ACC112 (cell line): ENCODE data around the gene FBXO41.

Experiments used
- H2AFZ ChIP-seq: fragments of 200-600 bp; sonication (generic); one replicate; pipeline ENCODE4 v1.6.0; 2017; ENCODE audit warnings: antibody characterized with exemption, low read length; ENCODE audit not compliant: unreplicated experiment
- H3K27ac ChIP-seq: fragments of 200-600 bp; sonication (generic); 2 replicates; pipeline ENCODE4 v1.5.1; 2014; ENCODE audit warnings: low read depth, mild to moderate bottlenecking, antibody characterized with exemption, low read length, moderate library complexity
- H3K27me3 ChIP-seq: fragments of 200-600 bp; sonication (generic); 2 replicates; pipeline ENCODE4 v1.6.1; 2014; ENCODE audit warnings: mild to moderate bottlenecking, antibody characterized with exemption, low read length, moderate library complexity, mixed read lengths; ENCODE audit not compliant: insufficient read depth
- H3K36me3 ChIP-seq: fragments of 200-600 bp; sonication (generic); 2 replicates; pipeline ENCODE4 v1.6.1; 2016; ENCODE audit warnings: mild to moderate bottlenecking, antibody characterized with exemption, low read length, moderate library complexity, mixed read lengths; ENCODE audit not compliant: insufficient read depth
- H3K4me1 ChIP-seq: fragments of 200-600 bp; sonication (generic); one replicate; pipeline ENCODE4 v1.6.1; 2016; ENCODE audit warnings: low read length, mixed read lengths; ENCODE audit not compliant: insufficient read depth, unreplicated experiment, control insufficient read depth
- H3K4me3 ChIP-seq: fragments of 200-600 bp; sonication (generic); 2 replicates; pipeline ENCODE4 v1.5.1; 2014; ENCODE audit warnings: mild to moderate bottlenecking, low read depth, low read length
- H3K79me2 ChIP-seq: fragments of 200-600 bp; sonication (generic); one replicate; pipeline ENCODE4 v1.6.0; 2016; ENCODE audit warnings: low read length; ENCODE audit not compliant: control insufficient read depth, unreplicated experiment, insufficient read depth

The FBXO41 gene

DNA sequence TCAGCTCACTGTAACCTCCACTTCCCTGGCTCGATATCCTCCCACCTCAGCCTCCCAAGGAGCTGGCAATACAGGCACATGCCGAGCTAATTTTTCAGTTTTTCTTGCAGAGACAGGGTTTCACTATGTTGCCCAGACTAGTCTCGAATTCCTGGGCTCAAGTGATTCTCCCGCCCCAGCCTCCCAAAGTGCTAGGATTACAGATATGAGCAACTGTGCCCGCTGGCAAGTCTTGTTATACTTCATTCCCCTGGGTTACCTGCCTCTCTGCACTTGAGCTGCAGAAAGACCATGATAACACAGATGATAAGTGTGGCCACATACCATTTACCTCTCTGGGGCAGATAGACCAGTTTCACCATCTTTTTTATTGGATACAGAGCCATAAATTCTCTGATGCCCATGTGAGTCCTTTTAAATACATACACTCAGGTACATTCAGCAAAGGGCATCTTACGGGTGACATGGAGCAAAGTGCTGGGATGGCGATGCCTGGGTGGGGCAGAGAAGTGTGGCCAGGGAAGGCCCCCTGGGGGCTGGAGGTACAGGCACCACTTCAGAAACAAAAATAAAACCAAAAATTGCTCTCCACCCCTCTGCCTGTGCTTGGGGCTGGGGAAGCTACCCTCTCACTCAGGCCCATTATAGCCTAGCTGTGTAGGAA, 29.8 kb downstream of the FBXO41 start:
- Histone ChIP-seq H3K36me3 (peaks cover 16% of the 10 kb centered on the region), H3K79me2 (no peaks in the 10 kb centered on the region), H3K4me1 (no peaks in the 10 kb centered on the region), H3K4me3 (no peak overlapping the region), H3K27ac (no peak overlapping the region), H2AFZ (no peak overlapping the region), H3K27me3 (no peaks in the 10 kb centered on the region)

DNA sequence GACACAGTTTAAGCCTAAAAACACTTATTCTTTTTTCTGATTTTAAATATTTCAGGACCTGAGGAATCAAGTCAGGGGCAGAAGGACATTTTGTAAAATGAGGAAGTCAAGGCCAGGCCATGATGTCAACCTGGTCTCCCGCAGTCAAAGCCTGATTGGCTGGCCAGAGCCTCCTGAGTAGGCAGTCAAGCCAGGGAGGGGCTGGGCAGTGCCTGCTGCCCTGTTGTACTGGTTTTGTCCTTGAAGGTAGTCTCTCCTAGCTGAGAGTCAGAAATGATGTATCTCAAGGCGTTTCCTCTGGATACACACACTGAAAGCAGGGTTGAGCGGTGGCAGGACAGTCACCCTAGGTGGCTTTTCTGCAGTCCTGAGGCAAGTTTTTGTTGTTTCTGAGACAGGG, 30.4 kb downstream of the FBXO41 start:
- no peak overlapping the region for H2AFZ ChIP-seq
- H3K4me1 ChIP-seq = no peaks in the 10 kb centered on the region

DNA sequence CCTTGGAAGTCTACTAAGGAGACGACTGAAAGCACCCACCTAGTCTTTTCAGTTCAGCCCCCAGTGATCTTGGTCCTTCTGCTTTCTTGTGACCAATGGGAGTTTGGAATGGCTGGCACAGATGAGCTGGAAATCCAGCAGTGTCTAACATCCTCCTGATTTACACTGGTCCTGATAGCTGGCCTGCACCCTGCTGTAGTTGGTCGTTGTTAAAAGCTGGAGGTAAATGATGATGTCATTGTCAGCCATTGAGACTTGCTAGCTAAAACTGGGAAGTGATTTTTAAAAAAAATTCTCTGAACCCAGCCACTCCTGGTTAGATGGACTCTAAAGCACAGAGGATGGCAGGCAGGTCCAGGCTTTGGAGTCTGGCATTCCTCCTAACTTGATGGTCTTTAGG, 30.9 kb downstream of the FBXO41 start:
- no peak overlapping the region for H3K4me3 ChIP-seq
- H3K79me2 ChIP-seq = no peaks in the 10 kb centered on the region
- H2AFZ ChIP-seq = no peak overlapping the region
- H3K27me3 ChIP-seq = no peaks in the 10 kb centered on the region
- peaks cover 26% of the 10 kb centered on the region for H3K36me3 ChIP-seq
- H3K27ac ChIP-seq = no peak overlapping the region
- no peaks in the 10 kb centered on the region for H3K4me1 ChIP-seq

More for the DNA sequence above, 30.4 kb downstream of the FBXO41 start:
- peaks cover 21% of the 10 kb centered on the region for H3K36me3 ChIP-seq
- no peaks in the 10 kb centered on the region for H3K27me3 ChIP-seq
- H3K79me2 ChIP-seq = no peaks in the 10 kb centered on the region
- no peak overlapping the region for H3K27ac ChIP-seq
- H3K4me3 ChIP-seq = no peak overlapping the region

DNA sequence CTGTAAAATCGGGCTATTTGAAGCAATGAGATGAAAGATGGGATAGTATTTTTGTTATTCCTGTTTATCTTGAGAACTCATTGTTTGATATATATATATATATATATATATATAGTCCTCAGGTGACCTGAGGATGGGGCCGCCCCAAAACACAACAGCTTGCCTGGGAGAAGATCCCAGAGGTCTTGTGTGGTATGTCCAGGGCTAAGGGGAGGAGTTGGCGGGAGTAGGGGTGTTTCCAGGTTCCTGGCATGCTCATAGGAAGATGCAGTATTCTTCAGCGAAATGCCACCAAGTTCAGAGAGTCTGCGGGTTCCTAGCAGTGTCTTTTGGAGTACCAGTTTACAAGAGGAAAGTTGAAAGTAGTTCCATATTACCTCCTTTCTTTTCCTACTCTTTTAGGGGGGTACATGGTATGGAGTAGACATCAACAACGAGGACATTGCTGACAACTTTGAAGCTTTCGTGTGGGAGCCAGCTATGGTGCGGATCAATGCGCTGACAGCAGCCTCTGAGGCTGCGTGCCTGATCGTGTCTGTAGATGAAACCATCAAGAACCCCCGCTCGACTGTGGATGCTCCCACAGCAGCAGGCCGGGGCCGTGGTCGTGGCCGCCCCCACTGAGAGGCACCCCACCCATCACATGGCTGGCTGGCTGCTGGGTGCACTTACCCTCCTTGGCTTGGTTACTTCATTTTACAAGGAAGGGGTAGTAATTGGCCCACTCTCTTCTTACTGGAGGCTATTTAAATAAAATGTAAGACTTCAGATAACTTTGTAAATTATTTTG, 31.8 kb downstream of the FBXO41 start:
- Histone ChIP-seq H3K4me3 (no peak overlapping the region), H2AFZ (no peak overlapping the region), H3K36me3 (peaks cover 32% of the 10 kb centered on the region), H3K27me3 (no peaks in the 10 kb centered on the region), H3K4me1 (no peaks in the 10 kb centered on the region), H3K27ac (no peak overlapping the region), H3K79me2 (no peaks in the 10 kb centered on the region)

DNA sequence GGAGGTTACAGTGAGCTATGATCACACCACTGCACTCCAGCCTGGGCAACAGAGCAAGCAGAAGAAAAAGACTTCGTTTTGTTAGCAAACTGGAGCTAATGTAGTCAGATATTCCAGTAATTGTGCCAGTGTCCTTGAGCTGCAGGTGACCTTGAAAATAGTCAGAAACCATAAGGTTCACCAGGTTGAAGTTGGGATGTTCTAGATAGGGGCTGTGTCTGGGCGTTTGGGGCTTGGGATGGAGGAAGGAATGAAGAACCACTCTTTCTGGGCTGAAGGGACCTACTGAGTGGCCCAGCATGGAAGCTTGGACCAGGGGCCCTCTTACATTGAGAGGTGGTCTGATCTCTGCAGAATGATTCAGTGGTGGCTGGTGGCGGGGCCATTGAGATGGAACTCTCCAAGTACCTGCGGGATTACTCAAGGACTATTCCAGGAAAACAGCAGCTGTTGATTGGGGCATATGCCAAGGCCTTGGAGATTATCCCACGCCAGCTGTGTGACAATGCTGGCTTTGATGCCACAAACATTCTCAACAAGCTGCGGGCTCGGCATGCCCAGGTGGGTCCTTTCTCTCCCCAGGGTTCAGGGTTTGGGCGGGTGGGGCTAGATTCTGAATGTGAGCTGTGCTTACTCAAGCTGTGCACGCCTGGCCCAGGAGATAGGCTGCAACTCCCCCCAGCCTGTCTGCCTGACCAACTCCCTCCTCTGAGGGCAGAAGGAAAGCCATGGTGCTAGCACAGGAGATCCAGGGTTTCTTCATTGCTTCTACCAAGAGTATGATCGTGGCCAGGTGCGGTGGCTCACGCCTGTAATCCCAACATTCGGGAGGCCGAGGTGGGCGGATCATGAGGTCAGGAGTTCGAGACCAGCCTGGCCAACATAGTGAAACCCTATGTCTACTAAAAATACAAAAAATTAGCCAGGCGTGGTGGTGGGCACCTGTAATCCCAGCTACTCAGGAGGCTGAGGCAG, 33.1 kb downstream of the FBXO41 start:
- Histone ChIP-seq H2AFZ (no peak overlapping the region), H3K36me3 (peaks cover 32% of the 10 kb centered on the region), H3K27ac (no peak overlapping the region), H3K4me1 (no peaks in the 10 kb centered on the region), H3K27me3 (no peaks in the 10 kb centered on the region), H3K79me2 (peaks cover 4% of the 10 kb centered on the region), H3K4me3 (no peak overlapping the region)

GRCh38 chr2:73249636-73250035, 34.6 kb downstream of the FBXO41 start:
- Histone ChIP-seq H3K4me1 (no peaks in the 10 kb centered on the region), H3K4me3 (no peak overlapping the region), H3K36me3 (peaks cover 37% of the 10 kb centered on the region), H3K79me2 (peaks cover 10% of the 10 kb centered on the region), H3K27ac (no peak overlapping the region), H3K27me3 (no peaks in the 10 kb centered on the region), H2AFZ (no peak overlapping the region)

DNA sequence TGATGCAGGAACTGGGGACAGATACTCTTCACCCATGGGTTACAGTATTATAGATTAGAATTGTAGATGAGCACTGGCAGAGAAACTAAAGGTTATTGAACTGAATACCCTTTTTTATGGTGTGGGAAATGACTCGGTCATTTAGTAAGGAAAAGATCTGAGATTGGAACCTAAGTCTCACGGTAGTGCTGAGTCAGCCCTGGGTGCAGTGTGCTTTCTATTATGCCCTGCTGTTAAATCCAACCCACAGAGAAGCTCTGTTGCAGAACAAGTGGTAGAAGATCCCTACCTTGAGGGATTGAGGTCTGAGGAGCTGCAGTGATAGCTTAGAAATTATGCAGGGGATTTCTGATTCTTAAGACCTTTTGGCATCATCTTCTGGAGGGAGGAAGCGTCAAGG, 37.4 kb downstream of the FBXO41 start:
- no peak overlapping the region for H2AFZ ChIP-seq
- no peaks in the 10 kb centered on the region for H3K27me3 ChIP-seq
- no peak overlapping the region for H3K27ac ChIP-seq
- H3K36me3 ChIP-seq = peaks cover 45% of the 10 kb centered on the region
- no peak overlapping the region for H3K4me3 ChIP-seq
- H3K4me1 ChIP-seq = no peaks in the 10 kb centered on the region
- peaks cover 30% of the 10 kb centered on the region for H3K79me2 ChIP-seq

- no peak overlapping the region for H3K27ac ChIP-seq
These were observed 39.7 kb downstream of the FBXO41 start for GRCh38 chr2:73244580-73244979.

DNA sequence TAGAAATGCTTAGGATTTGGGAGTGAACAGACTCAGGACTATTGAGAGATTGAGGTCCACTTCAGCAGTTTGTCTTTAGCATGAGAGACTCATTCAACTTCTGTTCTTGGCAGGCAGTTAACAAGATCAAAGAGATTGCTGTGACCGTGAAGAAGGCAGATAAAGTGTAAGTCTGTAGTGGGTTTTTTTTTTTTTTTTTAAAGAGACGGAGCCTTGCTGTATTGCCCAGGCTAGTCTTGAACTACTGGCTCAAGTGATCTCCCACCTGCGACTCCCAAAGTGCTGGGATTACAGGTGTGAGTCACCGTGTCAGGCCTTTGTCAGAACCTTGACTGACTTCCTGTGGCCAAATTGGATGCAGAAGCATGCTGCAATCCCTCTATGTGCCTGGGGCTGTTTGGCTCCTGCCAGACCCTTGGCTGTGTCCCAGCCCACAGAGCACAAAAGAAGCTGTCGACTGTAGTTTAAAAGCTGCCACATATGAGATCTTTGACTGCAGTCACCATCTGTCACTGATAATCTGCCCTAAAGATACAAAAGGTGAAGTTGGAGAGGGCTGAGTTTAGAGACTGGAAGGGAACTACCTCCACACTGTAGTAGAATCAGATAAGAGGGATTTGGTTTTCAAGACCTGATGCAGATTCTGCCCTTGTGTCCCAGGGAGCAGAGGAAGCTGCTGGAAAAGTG, 40.3 kb downstream of the FBXO41 start:
- no peak overlapping the region for H3K27ac ChIP-seq
- H3K4me3 ChIP-seq = no peak overlapping the region
- no peaks in the 10 kb centered on the region for H3K27me3 ChIP-seq
- H3K79me2 ChIP-seq = peaks cover 54% of the 10 kb centered on the region
- H3K36me3 ChIP-seq = peaks cover 39% of the 10 kb centered on the region
- H2AFZ ChIP-seq = no peak overlapping the region
- H3K4me1 ChIP-seq = peaks cover 14% of the 10 kb centered on the region

More at GRCh38 chr2:73244580-73244979, 39.7 kb downstream of the FBXO41 start:
- no peak overlapping the region for H2AFZ ChIP-seq
- H3K4me1 ChIP-seq = peaks cover 8% of the 10 kb centered on the region
- H3K79me2 ChIP-seq = peaks cover 49% of the 10 kb centered on the region
- H3K27me3 ChIP-seq = no peaks in the 10 kb centered on the region
- H3K4me3 ChIP-seq = no peak overlapping the region
- H3K36me3 ChIP-seq = peaks cover 43% of the 10 kb centered on the region

- Histone ChIP-seq H3K79me2 (peaks cover 88% of the 10 kb centered on the region), H3K27me3 (no peaks in the 10 kb centered on the region), H3K4me3 (peak overlapping the region; percentile 13; the same call in 1 of the 2 replicates), H3K4me1 (peaks cover 40% of the 10 kb centered on the region), H3K36me3 (peaks cover 25% of the 10 kb centered on the region), H2AFZ (no peak overlapping the region), H3K27ac (peak overlapping the region; percentile 54)
These were observed 44.5 kb downstream of the FBXO41 start for GRCh38 chr2:73239776-73240175.
